Measurements from ENCODE around the gene C16orf54.
"Not testable (repeated sequence)": the region's sequence is repeated elsewhere in the genome, so short reads cannot be mapped to it uniquely, and the experiment has no call there.

The C16orf54 gene

DNA sequence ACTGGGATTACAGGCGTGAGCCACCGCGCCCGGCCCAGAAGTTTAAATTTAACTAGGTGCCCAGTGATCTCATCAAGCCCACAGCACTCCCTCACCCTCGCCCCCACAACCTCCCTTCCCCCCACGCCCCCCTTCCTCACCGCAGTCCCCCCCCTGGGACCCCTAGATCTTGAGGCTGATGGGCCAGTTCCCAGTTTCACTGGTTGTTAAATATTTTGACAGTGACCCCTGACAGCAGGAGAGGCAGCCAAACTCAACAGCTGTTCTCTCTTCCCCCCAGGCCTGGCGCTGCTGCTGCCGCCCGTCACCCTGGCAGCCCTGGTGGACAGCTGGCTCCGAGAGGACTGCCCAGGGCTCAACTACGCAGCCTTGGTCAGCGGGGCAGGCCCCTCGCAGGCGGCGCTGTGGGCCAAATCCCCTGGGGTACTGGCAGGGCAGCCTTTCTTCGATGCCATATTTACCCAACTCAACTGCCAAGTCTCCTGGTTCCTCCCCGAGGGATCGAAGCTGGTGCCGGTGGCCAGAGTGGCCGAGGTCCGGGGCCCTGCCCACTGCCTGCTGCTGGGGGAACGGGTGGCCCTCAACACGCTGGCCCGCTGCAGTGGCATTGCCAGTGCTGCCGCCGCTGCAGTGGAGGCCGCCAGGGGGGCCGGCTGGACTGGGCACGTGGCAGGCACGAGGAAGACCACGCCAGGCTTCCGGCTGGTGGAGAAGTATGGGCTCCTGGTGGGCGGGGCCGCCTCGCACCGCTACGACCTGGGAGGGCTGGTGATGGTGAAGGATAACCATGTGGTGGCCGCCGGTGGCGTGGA, 51.2 kb downstream of the C16orf54 start:
- DNase-seq (ENCODE audit: insufficient read length, low spot score) (no peak), FAIRE-seq (no peak)
- TF ChIP-seq POLR2AphosphoS5 (IDR thresholded peaks at IDR 0.05; ENCODE audit: low read depth, low read length), result no peak
- no peak for TF ChIP-seq POU2F2 (IDR thresholded peaks at IDR 0.05; ENCODE audit: low read depth, low read length)

DNA sequence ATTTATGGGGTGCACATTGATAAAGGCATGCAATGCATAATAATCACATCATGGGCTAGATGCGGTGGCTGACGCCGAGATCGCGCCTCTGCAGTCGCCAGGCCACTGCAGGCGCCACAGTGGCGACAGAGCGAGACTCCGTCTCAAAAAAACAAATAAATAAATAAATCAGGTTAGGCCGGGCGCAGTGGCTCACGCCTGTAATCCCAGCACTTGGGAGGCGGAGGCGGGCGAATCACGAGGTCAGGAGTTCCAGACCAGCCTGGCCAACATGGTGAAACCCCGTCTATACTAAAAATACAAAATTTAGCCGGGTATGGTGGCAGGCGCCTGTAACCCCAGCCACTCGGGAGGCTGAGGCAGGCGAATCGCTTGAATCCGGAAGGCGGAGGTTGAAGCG, 53.2 kb downstream of the C16orf54 start:
- FAIRE-seq; DNase-seq (ENCODE audit: insufficient read length, low spot score): not testable (repeated sequence)

All from GM12891 (cell line).